Measurements from ENCODE around the gene KRT76.

The KRT76 gene

GRCh38 chr12:52787324-52788191 is 10.4 kb upstream of the KRT76 start:
- no peak for DNase-seq (ENCODE audit: extremely low read depth in 1 of 2, low read depth in 1 of 2)

GRCh38 chr12:52784909-52785308 is 7.8 kb upstream of the KRT76 start:
- no peak for DNase-seq (ENCODE audit: extremely low read depth in 1 of 2, low read depth in 1 of 2)

- DNase-seq (ENCODE audit: extremely low read depth in 1 of 2, low read depth in 1 of 2), result no peak
These were observed 6.6 kb upstream of the KRT76 start for GRCh38 chr12:52783563-52784316.

- DNase-seq (ENCODE audit: extremely low read depth in 1 of 2, low read depth in 1 of 2), result no peak
These were observed 5.4 kb upstream of the KRT76 start for GRCh38 chr12:52782502-52782901.

- DNase-seq (ENCODE audit: extremely low read depth in 1 of 2, low read depth in 1 of 2), result no peak
These were observed 4.4 kb upstream of the KRT76 start for GRCh38 chr12:52781399-52782082.

- DNase-seq (ENCODE audit: extremely low read depth in 1 of 2, low read depth in 1 of 2), result no peak
These were observed 2.8 kb upstream of the KRT76 start for GRCh38 chr12:52779914-52780313.

- DNase-seq (ENCODE audit: extremely low read depth in 1 of 2, low read depth in 1 of 2), result no peak
These were observed 1.7 kb upstream of the KRT76 start for GRCh38 chr12:52778833-52779232.

GRCh38 chr12:52777566-52777965 is 421 bp upstream of the KRT76 start:
- no peak for DNase-seq (ENCODE audit: extremely low read depth in 1 of 2, low read depth in 1 of 2)

GRCh38 chr12:52776435-52776834 is 710 bp downstream of the KRT76 start:
- DNase-seq (ENCODE audit: extremely low read depth in 1 of 2, low read depth in 1 of 2), result no peak

- no peak for DNase-seq (ENCODE audit: extremely low read depth in 1 of 2, low read depth in 1 of 2)
These were observed 2.4 kb downstream of the KRT76 start for GRCh38 chr12:52774629-52775250.

GRCh38 chr12:52772772-52773171 is 4.4 kb downstream of the KRT76 start:
- DNase-seq (ENCODE audit: extremely low read depth in 1 of 2, low read depth in 1 of 2), result no peak

- DNase-seq (ENCODE audit: extremely low read depth in 1 of 2, low read depth in 1 of 2), result no peak
These were observed 5.0 kb downstream of the KRT76 start for GRCh38 chr12:52772188-52772587.

- no peak for DNase-seq (ENCODE audit: extremely low read depth in 1 of 2, low read depth in 1 of 2)
These were observed 5.6 kb downstream of the KRT76 start for GRCh38 chr12:52771505-52771904.

- DNase-seq (ENCODE audit: extremely low read depth in 1 of 2, low read depth in 1 of 2), result no peak
These were observed 6.1 kb downstream of the KRT76 start for GRCh38 chr12:52771088-52771487.

- DNase-seq (ENCODE audit: extremely low read depth in 1 of 2, low read depth in 1 of 2), result no peak
These were observed 7.2 kb downstream of the KRT76 start for GRCh38 chr12:52769946-52770345.

GRCh38 chr12:52769354-52769753 is 7.8 kb downstream of the KRT76 start:
- no peak for DNase-seq (ENCODE audit: extremely low read depth in 1 of 2, low read depth in 1 of 2)

- DNase-seq (ENCODE audit: extremely low read depth in 1 of 2, low read depth in 1 of 2), result no peak
These were observed 8.5 kb downstream of the KRT76 start for GRCh38 chr12:52768479-52769200.

GRCh38 chr12:52767427-52767826 is 9.7 kb downstream of the KRT76 start:
- DNase-seq (ENCODE audit: extremely low read depth in 1 of 2, low read depth in 1 of 2), result no peak

- no peak for DNase-seq (ENCODE audit: extremely low read depth in 1 of 2, low read depth in 1 of 2)
These were observed 10.1 kb downstream of the KRT76 start for GRCh38 chr12:52767020-52767379.

GRCh38 chr12:52766351-52767019 is 10.7 kb downstream of the KRT76 start:
- DNase-seq (ENCODE audit: extremely low read depth in 1 of 2, low read depth in 1 of 2), result no peak

Data from activated CD8-positive, alpha-beta memory T cell treated with anti-CD3 and anti-CD28 coated beads for 1 hour (primary cell).